Measurements from ENCODE around the gene IKZF1. TPM values are rescaled to one million over a fixed set of nuclear protein-coding genes. Genes with fewer than 3 reads are reported as not detected.

Gene IKZF1
- total RNA-seq, 1 donor from 2014 or later, result 1.1 TPM

GRCh38 chr7:50339990-50340500 lies 35.5 kb downstream of the IKZF1 start:
- no peak for TF ChIP-seq CTCF (IDR thresholded peaks at IDR 0.05; ENCODE audit: partially characterized antibody, unreplicated experiment)
- peak overlapping the region; percentile 73 for H3K27ac Mint-ChIP-seq (ENCODE audit: unreplicated experiment)
- no peaks in the 10 kb centered on the region for H3K9me3 Mint-ChIP-seq (ENCODE audit: unreplicated experiment)
- DNase-seq, result no peak
- peaks cover 15% of the 10 kb centered on the region for H3K4me1 Mint-ChIP-seq (ENCODE audit: low read depth, unreplicated experiment)
- no peak overlapping the region for H3K4me3 Mint-ChIP-seq (ENCODE audit: unreplicated experiment)
- peaks cover 5% of the 10 kb centered on the region for H3K27me3 Mint-ChIP-seq (ENCODE audit: unreplicated experiment)
- no peaks in the 10 kb centered on the region for H3K36me3 Mint-ChIP-seq (ENCODE audit: unreplicated experiment)

- Mint-ChIP-seq H3K27ac (ENCODE audit: unreplicated experiment) (no peak overlapping the region), H3K36me3 (ENCODE audit: unreplicated experiment) (no peaks in the 10 kb centered on the region), H3K27me3 (ENCODE audit: unreplicated experiment) (peaks cover 5% of the 10 kb centered on the region), H3K4me3 (ENCODE audit: unreplicated experiment) (no peak overlapping the region), H3K4me1 (ENCODE audit: low read depth, unreplicated experiment) (peaks cover 24% of the 10 kb centered on the region), H3K9me3 (ENCODE audit: unreplicated experiment) (peaks cover 1% of the 10 kb centered on the region)
- TF ChIP-seq CTCF (IDR thresholded peaks at IDR 0.05; ENCODE audit: partially characterized antibody, unreplicated experiment), result no peak
- no peak for DNase-seq
Measured at GRCh38 chr7:50341724-50342123, 37.2 kb downstream of the IKZF1 start.

GRCh38 chr7:50342616-50343114 lies 38.1 kb downstream of the IKZF1 start:
- Mint-ChIP-seq H3K36me3 (ENCODE audit: unreplicated experiment) (no peaks in the 10 kb centered on the region), H3K27me3 (ENCODE audit: unreplicated experiment) (peaks cover 2% of the 10 kb centered on the region), H3K4me3 (ENCODE audit: unreplicated experiment) (no peak overlapping the region), H3K4me1 (ENCODE audit: low read depth, unreplicated experiment) (peaks cover 27% of the 10 kb centered on the region), H3K9me3 (ENCODE audit: unreplicated experiment) (peaks cover 1% of the 10 kb centered on the region), H3K27ac (ENCODE audit: unreplicated experiment) (no peak overlapping the region)
- no peak for DNase-seq
- TF ChIP-seq CTCF (IDR thresholded peaks at IDR 0.05; ENCODE audit: partially characterized antibody, unreplicated experiment), result no peak

GRCh38 chr7:50346545-50347497 lies 42.3 kb downstream of the IKZF1 start:
- Mint-ChIP-seq H3K27me3 (ENCODE audit: unreplicated experiment) (no peaks in the 10 kb centered on the region), H3K27ac (ENCODE audit: unreplicated experiment) (no peak overlapping the region), H3K9me3 (ENCODE audit: unreplicated experiment) (peaks cover 1% of the 10 kb centered on the region), H3K36me3 (ENCODE audit: unreplicated experiment) (no peaks in the 10 kb centered on the region), H3K4me3 (ENCODE audit: unreplicated experiment) (no peak overlapping the region), H3K4me1 (ENCODE audit: low read depth, unreplicated experiment) (peaks cover 18% of the 10 kb centered on the region)
- TF ChIP-seq CTCF (IDR thresholded peaks at IDR 0.05; ENCODE audit: partially characterized antibody, unreplicated experiment), result no peak
- DNase-seq, result no peak

- Mint-ChIP-seq H3K27me3 (ENCODE audit: unreplicated experiment) (no peaks in the 10 kb centered on the region), H3K9me3 (ENCODE audit: unreplicated experiment) (peaks cover 1% of the 10 kb centered on the region), H3K27ac (ENCODE audit: unreplicated experiment) (no peak overlapping the region), H3K4me3 (ENCODE audit: unreplicated experiment) (no peak overlapping the region), H3K4me1 (ENCODE audit: low read depth, unreplicated experiment) (peaks cover 18% of the 10 kb centered on the region), H3K36me3 (ENCODE audit: unreplicated experiment) (no peaks in the 10 kb centered on the region)
- TF ChIP-seq CTCF (IDR thresholded peaks at IDR 0.05; ENCODE audit: partially characterized antibody, unreplicated experiment), result no peak
- no peak for DNase-seq
Measured at GRCh38 chr7:50347693-50348092, 43.2 kb downstream of the IKZF1 start.
